Activated CD4-positive, alpha-beta T cell treated with anti-CD3 and anti-CD28 coated beads, Interleukin-2, amount 10 ng/mL, durations not matched to agents 24 days and 14 days (primary cell): ENCODE measurements around the gene PDS5B. TPM values are rescaled to one million over a fixed set of nuclear protein-coding genes. Genes with fewer than 3 reads are reported as not detected.
"Not testable (repeated sequence)": the region's sequence is repeated elsewhere in the genome, so short reads cannot be mapped to it uniquely, and the experiment has no call there.

Experiments used
- DNase-seq: peaks from one replicate; pipeline ENCODE4 v3.0.0; 2022
- H3K27ac Mint-ChIP-seq: one replicate; pipeline ENCODE4 v1.8.0; 2022; ENCODE audit warnings: mild to moderate bottlenecking, mixed read lengths
- H3K27me3 Mint-ChIP-seq: one replicate; pipeline ENCODE4 v1.8.0; 2022; ENCODE audit warnings: mixed read lengths
- H3K36me3 Mint-ChIP-seq: one replicate; pipeline ENCODE4 v1.8.0; 2022; ENCODE audit warnings: low read depth, mild to moderate bottlenecking, mixed read lengths
- H3K4me1 Mint-ChIP-seq: one replicate; pipeline ENCODE4 v1.8.0; 2021; ENCODE audit warnings: mixed read lengths
- H3K4me3 Mint-ChIP-seq: one replicate; pipeline ENCODE4 v1.8.0; 2022; ENCODE audit warnings: mild to moderate bottlenecking, moderate library complexity, mixed read lengths
- H3K9me3 Mint-ChIP-seq: one replicate; pipeline ENCODE4 v1.8.0; 2021; ENCODE audit warnings: mixed read lengths
- intact Hi-C: fragments of 100-400 bp; cut with micrococcal nuclease; formaldehyde crosslinking; loops from one replicate; pipeline ENCODE4 v1.15.1; 2023
- total RNA-seq: library from RNA; stranded (reverse); gene quantifications from 2 replicates; pipeline ENCODE4 v1.2.3, GENCODE V29; 2022

PDS5B gene
- total RNA-seq, result 60.3 and 70.2 TPM in 2 replicates

- DNase-seq, result peak; percentile 98
- peaks cover 9% of the 10 kb centered on the region for H3K27me3 Mint-ChIP-seq
- H3K4me3 Mint-ChIP-seq, result peak within 1 kb of the TSS; percentile 86
- H3K4me1 Mint-ChIP-seq, result peaks cover 36% of the 10 kb centered on the region
- peak within 1 kb of the TSS; percentile 95 for H3K27ac Mint-ChIP-seq
- H3K9me3 Mint-ChIP-seq, result no peaks in the 10 kb centered on the region
- intact Hi-C loops, result loop anchor here (1.0 to 10.0 kb wide), 13 partner anchors 48 to 1232 kb away; partner anchors contain the start of genes BRCA2, N4BP2L1, N4BP2L2 and RFC3
- peaks cover 7% of the 10 kb centered on the region for H3K36me3 Mint-ChIP-seq
These were observed at the start of gene PDS5B for GRCh38 chr13:32586080-32586900. Gene PDS5B, plus strand, starts transcription at chr13:32586452. Its CDS starts 62,321 bp downstream, at chr13:32648773.

GRCh38 chr13:32537580-32538142 is 48.6 kb upstream of the PDS5B start:
- Mint-ChIP-seq H3K36me3 (peaks cover 45% of the 10 kb centered on the region), H3K4me3 (peak overlapping the region; percentile 98)
- intact Hi-C loops, result loop anchor here (1.0 to 10.0 kb wide), 8 partner anchors 49 to 1277 kb away; partner anchors contain the start of genes BRCA2, FRY, N4BP2L1 and PDS5B

GRCh38 chr13:32538143-32538620 is 48.1 kb upstream of the PDS5B start:
- H3K36me3 Mint-ChIP-seq, result peaks cover 42% of the 10 kb centered on the region
- intact Hi-C loops, result loop anchor here (1.0 to 10.0 kb wide), 8 partner anchors 48 to 1277 kb away; partner anchors contain the start of genes BRCA2, FRY, N4BP2L1 and PDS5B
- no peak for DNase-seq
- peaks cover 8% of the 10 kb centered on the region for H3K27me3 Mint-ChIP-seq
- H3K9me3 Mint-ChIP-seq, result peaks cover 12% of the 10 kb centered on the region
- peak overlapping the region; percentile 99 for H3K27ac Mint-ChIP-seq
- H3K4me3 Mint-ChIP-seq, result peak overlapping the region; percentile 98
- peaks cover 40% of the 10 kb centered on the region for H3K4me1 Mint-ChIP-seq

More at GRCh38 chr13:32537580-32538142, 48.6 kb upstream of the PDS5B start:
- DNase-seq, result peak; percentile 79
- Mint-ChIP-seq H3K27ac (peak overlapping the region; percentile 99), H3K4me1 (peaks cover 43% of the 10 kb centered on the region), H3K9me3 (peaks cover 12% of the 10 kb centered on the region), H3K27me3 (peaks cover 8% of the 10 kb centered on the region)

GRCh38 chr13:32538621-32539246 is 47.5 kb upstream of the PDS5B start, which contains the start of gene N4BP2L2:
Gene N4BP2L2, minus strand, starts transcription at chr13:32538795. Its CDS starts 1,768 bp downstream, at chr13:32537027.
- Mint-ChIP-seq H3K4me3 (peak within 1 kb of the TSS; percentile 98), H3K27ac (peak within 1 kb of the TSS; percentile 99), H3K27me3 (peaks cover 8% of the 10 kb centered on the region), H3K36me3 (peaks cover 36% of the 10 kb centered on the region), H3K4me1 (peaks cover 37% of the 10 kb centered on the region), H3K9me3 (peaks cover 10% of the 10 kb centered on the region)
- intact Hi-C loops, result loop anchor here (1.0 to 10.0 kb wide), 8 partner anchors 48 to 1276 kb away; partner anchors contain the start of genes BRCA2, FRY, N4BP2L1 and PDS5B
- DNase-seq, result peak; percentile 97

- H3K27ac Mint-ChIP-seq, result no peak overlapping the region
- no peak for DNase-seq
- peaks cover 8% of the 10 kb centered on the region for H3K36me3 Mint-ChIP-seq
- H3K27me3 Mint-ChIP-seq, result peaks cover 23% of the 10 kb centered on the region
- H3K9me3 Mint-ChIP-seq, result peaks cover 11% of the 10 kb centered on the region
- H3K4me1 Mint-ChIP-seq, result peaks cover 11% of the 10 kb centered on the region
- no peak overlapping the region for H3K4me3 Mint-ChIP-seq
- intact Hi-C loops, result no loop called here
These were observed 44.0 kb upstream of the PDS5B start for GRCh38 chr13:32542221-32542620.

GRCh38 chr13:32545083-32545482 is 41.2 kb upstream of the PDS5B start:
- no peak overlapping the region for H3K27ac Mint-ChIP-seq
- no peaks in the 10 kb centered on the region for H3K4me1 Mint-ChIP-seq
- DNase-seq, result no peak
- H3K9me3 Mint-ChIP-seq, result peaks cover 11% of the 10 kb centered on the region
- intact Hi-C loops, result no loop called here
- H3K36me3 Mint-ChIP-seq, result no peaks in the 10 kb centered on the region
- peaks cover 26% of the 10 kb centered on the region for H3K27me3 Mint-ChIP-seq
- no peak overlapping the region for H3K4me3 Mint-ChIP-seq

- H3K27me3 Mint-ChIP-seq, result peaks cover 23% of the 10 kb centered on the region
- DNase-seq, result no peak
- intact Hi-C loops, result no loop called here
- H3K36me3 Mint-ChIP-seq, result no peaks in the 10 kb centered on the region
- peaks cover 22% of the 10 kb centered on the region for H3K9me3 Mint-ChIP-seq
- H3K4me1 Mint-ChIP-seq, result no peaks in the 10 kb centered on the region
- H3K27ac Mint-ChIP-seq, result no peak overlapping the region
- no peak overlapping the region for H3K4me3 Mint-ChIP-seq
These were observed 37.4 kb upstream of the PDS5B start for GRCh38 chr13:32548837-32549236.

GRCh38 chr13:32549788-32550187 is 36.5 kb upstream of the PDS5B start:
- no peaks in the 10 kb centered on the region for H3K4me1 Mint-ChIP-seq
- H3K9me3 Mint-ChIP-seq, result peaks cover 25% of the 10 kb centered on the region
- no peak overlapping the region for H3K27ac Mint-ChIP-seq
- peaks cover 23% of the 10 kb centered on the region for H3K27me3 Mint-ChIP-seq
- DNase-seq, result no peak
- H3K4me3 Mint-ChIP-seq, result no peak overlapping the region
- intact Hi-C loops, result no loop called here
- H3K36me3 Mint-ChIP-seq, result no peaks in the 10 kb centered on the region

- Mint-ChIP-seq H3K4me3 (no peak overlapping the region), H3K27ac (no peak overlapping the region), H3K4me1 (no peaks in the 10 kb centered on the region), H3K27me3 (peaks cover 8% of the 10 kb centered on the region), H3K36me3 (no peaks in the 10 kb centered on the region), H3K9me3 (peaks cover 14% of the 10 kb centered on the region)
- intact Hi-C loops, result no loop called here
- DNase-seq, result no peak
These were observed 32.5 kb upstream of the PDS5B start for GRCh38 chr13:32553720-32554119.

GRCh38 chr13:32555613-32556012 is 30.6 kb upstream of the PDS5B start:
- intact Hi-C loops, result no loop called here
- no peak for DNase-seq
- Mint-ChIP-seq H3K36me3 (no peaks in the 10 kb centered on the region), H3K27ac (no peak overlapping the region), H3K9me3 (peaks cover 16% of the 10 kb centered on the region), H3K27me3 (peaks cover 5% of the 10 kb centered on the region), H3K4me1 (no peaks in the 10 kb centered on the region), H3K4me3 (no peak overlapping the region)

- intact Hi-C loops, DNase-seq: not testable (repeated sequence)
- peaks cover 14% of the 10 kb centered on the region for H3K9me3 Mint-ChIP-seq
These were observed 25.4 kb upstream of the PDS5B start for GRCh38 chr13:32560842-32561241.

GRCh38 chr13:32575687-32576086 is 10.6 kb upstream of the PDS5B start:
- H3K4me1 Mint-ChIP-seq, H3K36me3 Mint-ChIP-seq, DNase-seq, H3K27me3 Mint-ChIP-seq, intact Hi-C loops, H3K4me3 Mint-ChIP-seq, H3K27ac Mint-ChIP-seq: not testable (repeated sequence)
- peaks cover 15% of the 10 kb centered on the region for H3K9me3 Mint-ChIP-seq

More at GRCh38 chr13:32560842-32561241, 25.4 kb upstream of the PDS5B start:
- H3K36me3 Mint-ChIP-seq, H3K4me3 Mint-ChIP-seq, H3K4me1 Mint-ChIP-seq, H3K27me3 Mint-ChIP-seq, H3K27ac Mint-ChIP-seq: not testable (repeated sequence)

GRCh38 chr13:32577032-32577431 is 9.2 kb upstream of the PDS5B start:
- no peaks in the 10 kb centered on the region for H3K4me1 Mint-ChIP-seq
- peaks cover 15% of the 10 kb centered on the region for H3K9me3 Mint-ChIP-seq
- no peak overlapping the region for H3K27ac Mint-ChIP-seq
- H3K27me3 Mint-ChIP-seq, result no peaks in the 10 kb centered on the region
- no peak for DNase-seq
- peaks cover 4% of the 10 kb centered on the region for H3K36me3 Mint-ChIP-seq
- intact Hi-C loops, result no loop called here
- no peak overlapping the region for H3K4me3 Mint-ChIP-seq
